ENCODE measurements around the gene GFRAL. TPM values are rescaled to one million over a fixed set of nuclear protein-coding genes. Genes with fewer than 3 reads are reported as not detected.

GFRAL gene
- total and polyA plus RNA-seq, 2 of the 4 experiments (the other 2 are of a cell fraction): not detected

DNA sequence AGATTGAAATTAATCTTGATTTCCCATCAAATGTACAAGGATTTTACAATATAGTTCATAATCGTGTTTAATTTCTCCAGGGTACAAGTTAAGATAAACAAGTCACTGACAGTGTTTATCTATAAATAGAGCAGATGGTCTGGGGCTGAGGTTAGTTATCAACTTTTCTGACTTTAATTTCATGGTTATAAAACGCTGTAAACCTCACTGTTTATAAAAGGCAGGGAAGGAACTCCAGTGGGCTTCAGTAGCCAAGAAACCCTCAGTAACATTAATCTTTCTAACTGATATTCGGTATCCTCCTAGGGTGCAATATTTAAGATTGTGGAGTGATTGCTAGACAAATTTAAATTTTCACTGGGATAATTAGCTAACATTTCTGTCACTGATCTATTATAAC, 68.6 kb downstream of the GFRAL start:
- Histone ChIP-seq H3K9me3 (ENCODE audit: control insufficient read depth, insufficient read depth, low read length) (no peaks in the 10 kb centered on the region), H3K4me2 (ENCODE audit: low read depth, low read length) (no peak overlapping the region), H2AK5ac (ENCODE audit: low read depth, low read length) (no peak overlapping the region), H3K4me3 (ENCODE audit: insufficient read depth, low read depth, low read length) (no peak overlapping the region), H3K27ac (ENCODE audit: insufficient read depth, low read length) (no peak overlapping the region), H4K5ac (ENCODE audit: low read depth, low read length) (no peak overlapping the region), H3K18ac (ENCODE audit: low read depth, low read length) (no peak overlapping the region), H3K23ac (ENCODE audit: low read depth, low read length) (no peak overlapping the region), H3K27me3 (ENCODE audit: control insufficient read depth, insufficient read depth, low read length) (no peaks in the 10 kb centered on the region), H2BK120ac (ENCODE audit: low read depth, low read length) (no peak overlapping the region), H2BK15ac (ENCODE audit: low read depth, low read length) (no peak overlapping the region), H4K8ac (ENCODE audit: low read depth in 2 of 2, low read length in 2 of 2) (no peak overlapping the region), H2BK5ac (ENCODE audit: low read depth, low read length, poor library complexity, severe bottlenecking) (no peak overlapping the region), H3K9ac (ENCODE audit: low read depth, low read length) (no peak overlapping the region), H3K9me1 (ENCODE audit: insufficient read depth, low read length) (no peaks in the 10 kb centered on the region), H3K4me1 (ENCODE audit: control insufficient read depth, insufficient read depth, low read length) (peaks cover 2% of the 10 kb centered on the region), H3K79me1 (ENCODE audit: low read depth in 1 of 2, low read length in 2 of 2) (no peaks in the 10 kb centered on the region), H3K4ac (ENCODE audit: low read depth, low read length) (no peak overlapping the region), H2AFZ (replicated peaks; ENCODE audit: low read length, poor library complexity) (no peak overlapping the region), H4K91ac (ENCODE audit: insufficient read depth, low read depth, low read length) (no peak overlapping the region), H3K56ac (ENCODE audit: extremely low read depth, insufficient read depth, low read length) (no peak overlapping the region), H2AK9ac (replicated peaks; ENCODE audit: low read depth, low read length, poor library complexity) (no peak overlapping the region), H3K36me3 (ENCODE audit: control insufficient read depth, insufficient read depth, low read length) (no peaks in the 10 kb centered on the region), H3K14ac (replicated peaks; ENCODE audit: low read depth, low read length) (no peak overlapping the region), H4K20me1 (ENCODE audit: insufficient read depth, low read length) (no peaks in the 10 kb centered on the region), H2BK20ac (ENCODE audit: low read depth, low read length) (no peak overlapping the region)
- in situ Hi-C loops (cut with MboI; ENCODE audit: low sequenced_read_pairs): no loop called here
- DNase-seq (peak; percentile 7), ATAC-seq (ENCODE audit: low read depth) (no peak)
- dilution Hi-C loops (cut with HindIII; ENCODE audit: low sequenced_read_pairs, unreplicated experiment): no loop called here
- CTCF ChIA-PET: no interaction called here
- WGBS, 2 experiments (ENCODE audit: extremely low coverage in 2 of 2, insufficient read length in 1 of 2): no CpG with 5 or more reads among the region's 3 CpGs
- intact Hi-C loops (cut with micrococcal nuclease): no loop called here
- POLR2A ChIA-PET (ENCODE audit: unreplicated experiment): no interaction called here
- TF ChIP-seq BHLHE40 (IDR thresholded peaks at IDR 0.05; ENCODE audit: low read depth, low read length) (no peak), POLR2A (IDR thresholded peaks at IDR 0.05; ENCODE audit: low read depth, low read length) (no peak), MAZ (IDR thresholded peaks at IDR 0.05; ENCODE audit: borderline replicate concordance, low read depth, low read length) (no peak), RCOR1 (IDR thresholded peaks at IDR 0.05; ENCODE audit: insufficient replicate concordance, low read length) (no peak), MXI1 (IDR thresholded peaks at IDR 0.05; ENCODE audit: borderline replicate concordance, low read depth, low read length) (no peak), MAFK (IDR thresholded peaks at IDR 0.05; ENCODE audit: low read depth, low read length) (no peak), NFE2L2 (IDR thresholded peaks at IDR 0.05; ENCODE audit: low read depth, low read length) (no peak), RFX5 (IDR thresholded peaks at IDR 0.05; ENCODE audit: low read depth, low read length) (no peak), CTCF (conservative IDR thresholded peaks at IDR 0.05; ENCODE audit: low read depth, low read length) (no peak), RAD21 (IDR thresholded peaks at IDR 0.05; ENCODE audit: low read length) (no peak), SMC3 (IDR thresholded peaks at IDR 0.05; ENCODE audit: low read depth, low read length) (no peak), USF2 (IDR thresholded peaks at IDR 0.05; ENCODE audit: low read depth, low read length) (no peak), CEBPB (IDR thresholded peaks at IDR 0.05; ENCODE audit: low read depth, low read length) (no peak)
- no TSS peak for BruUV-seq (replicated peaks)
